Ascending aorta (tissue), 2 donors: ENCODE results near the gene ARHGAP15. TPM values are rescaled to one million over a fixed set of nuclear protein-coding genes. Genes with fewer than 3 reads are reported as not detected.

Experiments used
- DNase-seq, 2 donors: peaks; one replicate each; pipeline ENCODE4 v3.0.0-alpha.2; 2019; ENCODE audit warnings: low spot score in 2 of 2
- H3K27ac ChIP-seq, 2 donors: fragments of 200-600 bp; sonication (generic); one replicate each; pipeline ENCODE4 v1.5.1; 2016 to 2017; ENCODE audit warnings: mild to moderate bottlenecking in 1 of 2
- H3K27me3 ChIP-seq: fragments of 200-600 bp; sonication (generic); one replicate; pipeline ENCODE4 v1.5.1; 2017
- H3K36me3 ChIP-seq, 2 donors: fragments of 200-600 bp; sonication (generic); one replicate each; pipeline ENCODE4 v1.5.1; 2016
- H3K4me1 ChIP-seq, 2 donors: fragments of 200-600 bp; sonication (generic); one replicate each; pipeline ENCODE4 v1.5.1; 2016 to 2017; ENCODE audit warnings: mild to moderate bottlenecking in 1 of 2
- H3K4me3 ChIP-seq, 2 donors: fragments of 200-600 bp; sonication (generic); one replicate each; pipeline ENCODE4 v1.5.1; 2016 to 2017; ENCODE audit warnings: mild to moderate bottlenecking in 1 of 2
- H3K9me3 ChIP-seq, 2 donors: fragments of 200-600 bp; sonication (generic); one replicate each; pipeline ENCODE4 v1.5.1; 2016
- CTCF ChIP-seq, 3 experiments: fragments of 200-600 bp in 2 of 3; fragments of 450-650 bp in 1 of 3; sonication (generic) in 2 of 3; IDR thresholded peaks; one replicate each; pipeline ENCODE4 v1.5.1; 2016 to 2019; ENCODE audit warnings: antibody characterized with exemption in 3 of 3, mild to moderate bottlenecking in 1 of 3, moderate library complexity in 1 of 3
- intact Hi-C: fragments of 100-400 bp; cut with DNase I; formaldehyde crosslinking; loops from one replicate; pipeline ENCODE4 v1.15.1; 2023
- total RNA-seq: library from RNA; depleted of rRNA; stranded (reverse); fragments of >200 nt; gene quantifications from one replicate; pipeline ENCODE4 v1.1.0, GENCODE V29; 2016

Gene ARHGAP15
- total RNA-seq, 1 donor from 2014 or later, result 1.4 TPM

GRCh38 chr2:143688248-143688647 lies 559.0 kb downstream of the ARHGAP15 start:
- H3K27ac ChIP-seq, result no peak overlapping the region
- intact Hi-C loops, result no loop called here
- no peaks in the 10 kb centered on the region for H3K36me3 ChIP-seq
- no peaks in the 10 kb centered on the region for H3K9me3 ChIP-seq
- no peaks in the 10 kb centered on the region for H3K27me3 ChIP-seq
- H3K4me3 ChIP-seq, result no peak overlapping the region
- no peak for DNase-seq
- H3K4me1 ChIP-seq, result no peaks in the 10 kb centered on the region
- no peak for TF ChIP-seq CTCF (IDR thresholded peaks at IDR 0.05)

- H3K4me3 ChIP-seq, result no peak overlapping the region
- no peak overlapping the region for H3K27ac ChIP-seq
- H3K27me3 ChIP-seq, result no peaks in the 10 kb centered on the region
- H3K4me1 ChIP-seq, result no peaks in the 10 kb centered on the region
- DNase-seq, result no peak
- intact Hi-C loops, result no loop called here
- no peaks in the 10 kb centered on the region for H3K9me3 ChIP-seq
- no peaks in the 10 kb centered on the region for H3K36me3 ChIP-seq
- TF ChIP-seq CTCF (IDR thresholded peaks at IDR 0.05), result no peak
Observed at GRCh38 chr2:143688815-143689214, 559.6 kb downstream of the ARHGAP15 start.

- Histone ChIP-seq H3K36me3 (no peaks in the 10 kb centered on the region), H3K4me3 (no peak overlapping the region), H3K9me3 (no peaks in the 10 kb centered on the region), H3K27me3 (no peaks in the 10 kb centered on the region), H3K27ac (no peak overlapping the region), H3K4me1 (no peaks in the 10 kb centered on the region)
- TF ChIP-seq CTCF (IDR thresholded peaks at IDR 0.05), result no peak
- intact Hi-C loops, result no loop called here
- no peak for DNase-seq
Observed at GRCh38 chr2:143689541-143689940, 560.3 kb downstream of the ARHGAP15 start.

GRCh38 chr2:143690235-143690634 lies 561.0 kb downstream of the ARHGAP15 start:
- TF ChIP-seq CTCF (IDR thresholded peaks at IDR 0.05), result no peak

GRCh38 chr2:143691121-143691520 lies 561.9 kb downstream of the ARHGAP15 start:
- no peaks in the 10 kb centered on the region for H3K4me1 ChIP-seq
- H3K27me3 ChIP-seq, result no peaks in the 10 kb centered on the region
- intact Hi-C loops, result no loop called here
- no peak overlapping the region for H3K27ac ChIP-seq
- H3K36me3 ChIP-seq, result no peaks in the 10 kb centered on the region
- no peaks in the 10 kb centered on the region for H3K9me3 ChIP-seq
- TF ChIP-seq CTCF (IDR thresholded peaks at IDR 0.05), result no peak
- H3K4me3 ChIP-seq, result no peak overlapping the region
- DNase-seq, result no peak

More at GRCh38 chr2:143690235-143690634, 561.0 kb downstream of the ARHGAP15 start:
- intact Hi-C loops, result no loop called here
- Histone ChIP-seq H3K4me1 (no peaks in the 10 kb centered on the region), H3K36me3 (no peaks in the 10 kb centered on the region), H3K4me3 (no peak overlapping the region), H3K27ac (no peak overlapping the region), H3K27me3 (no peaks in the 10 kb centered on the region), H3K9me3 (no peaks in the 10 kb centered on the region)
- DNase-seq, result no peak

- Histone ChIP-seq H3K4me1 (no peaks in the 10 kb centered on the region), H3K9me3 (no peaks in the 10 kb centered on the region), H3K36me3 (no peaks in the 10 kb centered on the region), H3K27me3 (no peaks in the 10 kb centered on the region), H3K4me3 (no peak overlapping the region), H3K27ac (no peak overlapping the region)
- TF ChIP-seq CTCF (IDR thresholded peaks at IDR 0.05), result no peak
- DNase-seq, result no peak
- intact Hi-C loops, result no loop called here
Observed at GRCh38 chr2:143692162-143692561, 562.9 kb downstream of the ARHGAP15 start.
